Fibroblast of skin of left biceps (primary cell): ENCODE results near the gene AP3S2.
A peak's percentile ranks its signal among the peaks of the same experiment; 100 is the strongest.
"Not testable (repeated sequence)": the region's sequence is repeated elsewhere in the genome, so short reads cannot be mapped to it uniquely, and the experiment has no call there.

Source experiments
- DNase-seq, 2 experiments: peaks; one replicate each; pipeline ENCODE4 v3.0.0-alpha.2; 2013; ENCODE audit warnings: low read depth in 2 of 2

The AP3S2 gene

DNA sequence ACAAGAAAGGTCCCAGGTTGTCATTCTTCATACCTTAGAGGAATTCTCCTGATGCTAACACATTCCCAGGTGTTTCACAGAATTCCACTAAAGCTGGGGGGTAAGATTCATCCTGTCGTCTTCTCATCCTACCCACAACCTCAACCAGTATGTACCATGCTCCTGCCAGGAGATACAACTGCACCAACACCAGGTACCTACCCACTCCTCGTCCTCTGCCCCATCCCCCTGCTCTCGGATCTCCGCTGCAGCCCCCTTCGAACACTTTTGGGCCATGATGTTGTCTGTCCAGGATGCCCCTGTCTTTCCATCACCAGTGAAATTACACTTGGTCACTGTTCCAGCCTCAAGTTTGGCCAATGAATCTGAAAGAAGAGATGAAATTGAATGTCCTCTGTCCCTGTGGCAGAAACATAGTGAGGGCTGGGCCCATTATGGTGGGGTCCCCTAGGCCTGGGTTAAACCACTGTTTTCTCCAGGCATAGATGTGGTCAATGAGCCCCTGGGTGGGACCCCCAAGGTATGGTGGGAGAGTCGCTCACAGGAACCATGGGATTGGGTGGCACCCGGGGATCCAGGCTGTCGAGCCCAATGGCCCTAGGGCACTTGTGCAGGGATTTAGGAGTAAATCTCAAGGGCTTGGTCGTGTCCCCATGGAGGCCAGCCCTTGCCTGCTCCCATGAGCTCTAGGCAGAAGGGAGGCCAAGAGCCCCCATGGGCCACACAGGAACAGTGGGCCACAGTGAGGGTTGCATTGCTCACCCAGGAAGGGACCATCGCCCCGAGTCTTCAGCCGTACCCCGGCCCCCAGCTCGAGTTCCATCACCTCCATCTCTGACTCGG lies 9.4 kb upstream of the AP3S2 start:
- no peak for DNase-seq

DNA sequence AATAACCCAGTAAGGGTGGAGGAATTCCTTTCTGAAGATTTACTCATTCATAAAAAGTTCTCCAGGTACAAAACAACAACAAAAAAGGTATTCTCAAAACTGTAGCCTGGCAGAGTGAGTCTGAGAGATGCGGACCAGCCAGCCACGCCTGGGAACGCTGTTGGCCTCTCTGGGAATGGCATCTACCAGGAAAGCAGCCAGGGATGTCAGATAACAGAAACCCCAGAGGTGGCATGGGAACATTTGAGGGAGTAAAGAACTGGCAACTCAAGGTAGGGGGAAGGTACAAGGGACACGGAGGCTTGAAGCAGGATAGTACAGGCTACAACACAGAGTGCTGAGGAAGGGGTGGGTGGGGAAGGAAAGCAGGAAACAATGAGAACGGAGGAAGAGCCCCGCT lies 7.1 kb upstream of the AP3S2 start:
- DNase-seq = no peak

DNA sequence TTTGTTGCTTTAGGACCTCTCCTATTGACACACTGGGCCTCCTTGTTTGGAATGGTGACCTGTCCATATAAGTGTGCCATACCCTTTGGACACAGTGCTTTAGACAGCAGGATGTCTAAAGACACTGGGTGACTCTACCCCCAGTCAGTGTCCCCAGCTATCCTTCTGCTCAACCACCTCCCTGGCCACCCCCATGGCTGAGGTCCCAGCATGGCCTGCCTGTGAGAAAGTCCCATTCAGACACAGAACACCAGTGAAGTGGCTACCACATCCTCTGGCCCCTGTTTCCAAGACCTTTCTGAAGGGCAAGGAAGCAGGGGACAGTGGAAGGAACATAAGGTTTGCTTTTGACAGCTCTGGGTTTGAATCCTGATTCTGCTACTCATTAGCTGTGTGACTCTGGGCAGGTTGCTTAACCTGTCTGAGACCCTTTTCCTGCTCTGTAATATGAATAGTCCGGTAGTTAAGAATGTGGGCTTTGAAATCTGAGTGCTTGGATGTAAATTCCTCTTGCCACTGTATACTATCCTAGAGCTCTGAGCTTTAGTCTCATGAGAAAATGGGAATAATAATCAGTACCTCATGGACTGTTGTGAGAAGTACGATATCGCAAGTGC lies 6.3 kb upstream of the AP3S2 start:
- DNase-seq = no peak

GRCh38 chr15:89899295-89899945 lies 5.6 kb upstream of the AP3S2 start:
- DNase-seq = no peak

- no peak for DNase-seq
Measured at GRCh38 chr15:89898614-89899294, 5.0 kb upstream of the AP3S2 start.

DNA sequence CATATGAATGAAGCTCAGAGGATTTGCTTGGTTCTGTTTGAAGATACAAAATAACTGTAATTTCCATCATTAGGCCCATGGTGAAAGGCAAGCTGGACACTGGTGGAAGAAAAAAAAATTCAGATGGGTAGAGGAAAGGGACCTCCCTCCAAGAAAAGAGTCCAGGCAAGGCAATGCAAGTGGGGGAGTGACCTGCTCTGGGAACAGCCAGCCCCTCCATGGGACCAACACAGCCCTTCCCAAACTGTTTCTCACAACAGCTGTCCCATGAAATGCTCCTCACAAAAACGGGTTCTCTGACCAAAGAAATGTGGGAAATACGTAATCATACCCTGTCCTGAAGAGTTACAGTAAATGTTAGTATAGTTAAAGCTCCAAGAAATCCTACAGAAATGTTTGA lies 4.4 kb upstream of the AP3S2 start:
- no peak for DNase-seq

- no peak for DNase-seq
Measured at GRCh38 chr15:89893027-89893426, 767 bp downstream of the AP3S2 start.

- DNase-seq = peak; percentile 55 to 60
Measured at GRCh38 chr15:89888214-89888804, 5.5 kb downstream of the AP3S2 start.

DNA sequence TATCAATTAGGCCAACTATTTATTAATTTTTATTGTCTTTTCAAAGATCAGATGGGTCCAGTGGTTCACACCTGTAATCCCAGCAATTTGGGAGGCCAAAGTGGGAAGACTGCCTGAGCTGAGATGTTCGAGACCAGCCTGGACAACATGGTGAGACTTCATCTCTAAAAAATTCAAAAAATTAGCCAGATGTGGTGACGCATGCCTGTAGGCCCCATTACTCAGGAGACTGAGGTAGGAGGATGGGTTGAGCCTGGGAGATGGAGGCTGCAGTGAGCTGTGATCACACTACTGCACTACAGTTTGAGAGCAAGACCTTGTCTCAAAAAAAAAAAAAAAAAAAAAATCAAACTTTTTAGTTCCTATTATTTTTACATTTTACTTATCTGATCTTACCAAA lies 8.2 kb downstream of the AP3S2 start:
- DNase-seq = no peak

DNA sequence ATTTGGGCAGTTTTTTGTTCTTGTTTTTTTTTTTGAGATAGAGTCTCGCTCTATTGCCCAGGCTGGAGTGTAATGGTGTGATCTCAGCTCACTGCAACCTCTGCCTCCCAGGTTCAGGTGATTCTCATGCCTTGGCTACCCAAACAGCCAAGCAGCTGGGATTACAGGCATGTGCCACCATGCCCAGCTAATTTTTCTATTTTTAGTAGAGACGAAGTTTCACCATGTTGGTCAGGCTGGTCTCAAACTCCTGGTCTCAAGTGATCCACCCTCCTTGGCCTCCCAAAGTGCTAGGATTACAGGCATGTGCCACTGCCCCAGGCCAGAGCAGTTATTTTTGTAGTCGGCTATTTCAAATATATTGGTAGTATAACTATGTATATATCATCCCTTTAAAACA lies 8.6 kb downstream of the AP3S2 start:
- DNase-seq = not testable (repeated sequence)

GRCh38 chr15:89883518-89883917 lies 10.3 kb downstream of the AP3S2 start:
- no peak for DNase-seq

DNA sequence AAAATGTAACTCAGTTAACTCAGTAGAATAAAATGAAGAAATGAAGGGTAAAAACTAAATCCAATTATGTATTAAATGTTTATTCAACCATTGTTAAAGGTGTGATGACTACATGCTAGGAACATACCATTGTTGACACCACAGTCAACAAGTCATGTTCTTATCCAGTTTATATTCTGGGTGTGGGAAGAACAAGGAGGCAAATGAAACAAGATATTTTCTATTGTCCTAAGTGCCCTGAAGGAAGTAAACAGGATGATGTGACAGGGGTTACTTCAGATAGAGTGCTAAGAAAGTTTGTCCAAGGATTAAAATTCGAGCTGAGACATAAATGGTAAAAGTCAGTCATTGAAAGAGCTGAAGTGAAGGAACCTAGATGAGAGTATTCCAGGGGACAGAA lies 13.1 kb downstream of the AP3S2 start:
- no peak for DNase-seq

DNA sequence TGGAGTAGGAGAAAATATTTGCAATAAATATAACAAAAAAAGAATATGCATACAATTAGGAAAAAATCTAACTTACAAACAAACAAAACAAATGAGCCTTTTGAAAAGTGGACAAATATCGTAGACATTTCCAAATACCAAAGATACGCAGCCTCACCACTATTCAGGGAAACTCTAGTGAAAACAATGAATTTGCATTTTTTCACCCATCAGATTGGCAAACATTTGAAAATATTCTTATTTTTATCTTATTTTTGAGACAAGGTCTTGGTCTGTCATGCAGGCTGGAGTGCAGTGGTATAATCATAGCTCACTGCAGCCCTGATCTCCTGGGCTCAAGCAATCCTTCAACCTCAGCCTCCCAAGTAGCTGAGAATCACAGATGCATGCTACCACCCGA lies 15.5 kb downstream of the AP3S2 start:
- no peak for DNase-seq

- DNase-seq = no peak
Measured at GRCh38 chr15:89877083-89877425, 16.7 kb downstream of the AP3S2 start.

- DNase-seq = no peak
Measured at GRCh38 chr15:89876396-89877082, 17.3 kb downstream of the AP3S2 start.

DNA sequence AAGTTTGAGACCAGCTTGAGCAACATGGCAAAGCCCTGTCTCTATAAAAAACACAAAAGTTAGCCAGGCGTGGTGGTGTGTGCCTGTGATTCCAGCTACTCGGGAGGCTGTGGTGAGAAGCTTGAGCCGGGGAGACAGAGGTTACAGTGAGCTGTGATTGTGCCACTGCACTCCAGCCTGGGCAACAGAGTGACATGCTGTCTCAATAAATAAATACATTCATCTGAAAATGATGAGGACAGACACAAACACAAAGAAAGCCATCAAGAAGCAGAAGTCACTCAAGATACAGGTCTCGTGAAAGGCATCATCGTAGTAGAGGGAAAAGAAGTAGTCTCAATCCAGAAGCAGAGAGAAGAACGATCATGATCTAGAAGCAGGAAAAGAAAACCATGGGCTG lies 18.1 kb downstream of the AP3S2 start:
- DNase-seq = no peak

- DNase-seq = peak in 1 of 2 experiments; percentile 16
Measured at GRCh38 chr15:89874926-89875564, 18.7 kb downstream of the AP3S2 start.

DNA sequence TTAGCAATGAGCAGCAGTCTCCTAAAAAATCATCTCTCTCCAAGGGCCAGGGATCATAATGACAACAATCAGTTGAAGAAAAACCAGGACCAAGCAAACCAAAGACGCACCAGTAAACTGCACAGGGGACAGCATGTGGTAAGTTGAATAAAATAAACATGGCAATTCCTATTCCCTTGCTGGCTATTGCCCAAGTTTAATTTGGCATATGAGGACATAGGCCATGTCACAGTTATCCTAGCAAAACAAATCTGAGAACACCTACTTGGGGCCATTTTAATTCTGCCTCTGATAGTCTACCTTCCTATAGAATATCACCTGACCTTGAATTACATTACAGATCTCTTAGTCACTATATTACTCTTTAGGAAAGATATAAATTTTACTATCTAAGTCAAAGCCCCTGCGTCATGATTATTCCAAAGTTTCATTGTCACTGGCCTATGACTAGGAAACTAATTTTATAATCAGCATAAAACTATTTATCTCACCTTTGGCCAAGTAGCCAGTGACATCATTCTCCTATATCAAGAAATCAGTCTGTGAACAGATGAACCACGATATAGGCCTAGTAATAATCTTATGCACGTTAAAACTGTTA lies 23.0 kb downstream of the AP3S2 start:
- no peak for DNase-seq

DNA sequence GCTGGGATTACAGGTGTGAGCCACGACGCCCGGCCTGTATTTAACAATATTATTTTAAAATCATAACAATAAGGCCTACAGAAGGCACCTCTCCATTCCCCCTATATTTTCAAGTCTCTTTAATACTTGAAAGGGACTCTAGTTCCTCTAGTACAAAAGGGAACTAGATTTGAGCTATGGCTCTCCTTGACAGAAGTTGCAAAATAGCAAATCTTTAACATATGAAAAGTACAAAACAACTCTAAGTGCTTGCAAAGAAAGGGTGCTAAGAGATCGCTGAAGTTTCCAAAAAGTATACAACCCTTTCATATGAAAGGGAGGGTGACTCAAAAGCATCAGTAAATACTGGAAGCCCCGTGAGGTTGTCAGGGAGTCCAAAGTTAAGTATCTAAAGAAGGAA lies 23.8 kb downstream of the AP3S2 start:
- DNase-seq = no peak

- DNase-seq = not testable (repeated sequence)
Measured at GRCh38 chr15:89869490-89869889, 24.3 kb downstream of the AP3S2 start.
